ENCODE results near the gene WFDC11. TPM values are rescaled to one million over a fixed set of nuclear protein-coding genes. Genes with fewer than 3 reads are reported as not detected.
"Not testable (repeated sequence)": the region's sequence is repeated elsewhere in the genome, so short reads cannot be mapped to it uniquely, and the experiment has no call there.

The WFDC11 gene
- polyA plus RNA-seq, 1 experiment, result not detected

GRCh38 chr20:45649312-45649863 is 20.7 kb downstream of the WFDC11 start:
- no peaks in the 10 kb centered on the region; the same call in 1 of the 2 replicates for H3K27me3 ChIP-seq (ENCODE audit: control insufficient read depth, insufficient read depth, low read length)
- POLR2A ChIA-PET, result no interaction called here
- no peaks in the 10 kb centered on the region for H3K36me3 ChIP-seq (ENCODE audit: control insufficient read depth, insufficient read depth, low read length)
- no peak for TF ChIP-seq CTCF (IDR thresholded peaks at IDR 0.05; ENCODE audit: insufficient read depth, low read depth, low read length)
- CTCF ChIA-PET, result interaction anchor here (1.1 kb wide), 1 partner anchor 10 kb away, joined by 4 read pairs; no protein-coding TSS in a partner anchor
- H3K4me3 ChIP-seq (ENCODE audit: low read depth, low read length), result no peak overlapping the region
- no peak for DNase-seq (ENCODE audit: low read depth)

- Histone ChIP-seq H3K4me3 (ENCODE audit: low read depth, low read length) (no peak overlapping the region), H3K27me3 (ENCODE audit: control insufficient read depth, insufficient read depth, low read length) (no peaks in the 10 kb centered on the region; the same call in 1 of the 2 replicates), H3K36me3 (ENCODE audit: control insufficient read depth, insufficient read depth, low read length) (no peaks in the 10 kb centered on the region)
- CTCF ChIA-PET, result interaction anchor here (0.6 to 1.3 kb wide), 2 partner anchors 122 to 124 kb away, joined by 3 read pairs; no protein-coding TSS in a partner anchor
- DNase-seq (ENCODE audit: low read depth), result no peak
- POLR2A ChIA-PET, result no interaction called here
- TF ChIP-seq CTCF (IDR thresholded peaks at IDR 0.05; ENCODE audit: insufficient read depth, low read depth, low read length), result no peak
These were observed 22.5 kb downstream of the WFDC11 start for GRCh38 chr20:45647441-45648050.

- Histone ChIP-seq H3K4me3 (ENCODE audit: low read depth, low read length) (no peak overlapping the region), H3K36me3 (ENCODE audit: control insufficient read depth, insufficient read depth, low read length) (no peaks in the 10 kb centered on the region), H3K27me3 (ENCODE audit: control insufficient read depth, insufficient read depth, low read length) (no peaks in the 10 kb centered on the region; the same call in 1 of the 2 replicates)
- CTCF ChIA-PET, result no interaction called here
- TF ChIP-seq CTCF (IDR thresholded peaks at IDR 0.05; ENCODE audit: insufficient read depth, low read depth, low read length), result no peak
- POLR2A ChIA-PET, result no interaction called here
- no peak for DNase-seq (ENCODE audit: low read depth)
These were observed 23.2 kb downstream of the WFDC11 start for GRCh38 chr20:45646875-45647274.

GRCh38 chr20:45645869-45646268 is 24.2 kb downstream of the WFDC11 start:
- H3K27me3 ChIP-seq (ENCODE audit: control insufficient read depth, insufficient read depth, low read length); CTCF ChIA-PET; H3K36me3 ChIP-seq (ENCODE audit: control insufficient read depth, insufficient read depth, low read length); POLR2A ChIA-PET; H3K4me3 ChIP-seq (ENCODE audit: low read depth, low read length); DNase-seq (ENCODE audit: low read depth): not testable (repeated sequence)

GRCh38 chr20:45641076-45641475 is 29.0 kb downstream of the WFDC11 start:
- H3K36me3 ChIP-seq (ENCODE audit: control insufficient read depth, insufficient read depth, low read length); H3K4me3 ChIP-seq (ENCODE audit: low read depth, low read length); POLR2A ChIA-PET; CTCF ChIA-PET; DNase-seq (ENCODE audit: low read depth); H3K27me3 ChIP-seq (ENCODE audit: control insufficient read depth, insufficient read depth, low read length): not testable (repeated sequence)

GRCh38 chr20:45639687-45640086 is 30.4 kb downstream of the WFDC11 start:
- POLR2A ChIA-PET, result no interaction called here
- no peak for TF ChIP-seq CTCF (IDR thresholded peaks at IDR 0.05; ENCODE audit: insufficient read depth, low read depth, low read length)
- DNase-seq (ENCODE audit: low read depth), result no peak
- Histone ChIP-seq H3K27me3 (ENCODE audit: control insufficient read depth, insufficient read depth, low read length) (no peaks in the 10 kb centered on the region), H3K4me3 (ENCODE audit: low read depth, low read length) (no peak overlapping the region), H3K36me3 (ENCODE audit: control insufficient read depth, insufficient read depth, low read length) (no peaks in the 10 kb centered on the region)
- CTCF ChIA-PET, result no interaction called here
